ENCODE results near the gene PPP5C. TPM values are rescaled to one million over a fixed set of nuclear protein-coding genes. Genes with fewer than 3 reads are reported as not detected.

PPP5C gene
- total RNA-seq, 1 donor from 2014 or later, result 57.7 TPM

DNA sequence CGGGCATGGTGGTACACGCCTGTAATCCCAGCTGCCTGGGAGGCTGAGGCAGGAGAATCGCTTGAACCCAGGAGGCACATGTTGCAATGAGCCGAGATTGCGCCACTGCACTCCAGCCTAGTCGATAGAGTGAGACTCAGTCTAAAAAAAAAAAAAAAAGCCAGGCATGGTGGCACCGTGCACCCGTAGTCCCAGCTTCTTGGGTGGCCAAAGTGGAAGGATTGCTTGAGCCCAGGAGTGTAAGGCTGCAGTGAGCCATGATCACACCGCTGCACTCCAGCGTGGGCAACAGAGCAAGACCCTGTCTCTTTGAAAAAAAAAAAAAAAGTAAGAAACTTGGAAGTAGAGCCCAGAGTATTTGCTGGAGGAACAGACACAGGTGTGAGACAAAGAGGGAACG, 38.7 kb downstream of the PPP5C start:
- H3K9me3 Mint-ChIP-seq, result no peaks in the 10 kb centered on the region
- ChIA-PET CTCF (no interaction called here), POLR2A (no interaction called here)
- H3K4me3 Mint-ChIP-seq, result no peak overlapping the region
- peaks cover 87% of the 10 kb centered on the region for H3K36me3 Mint-ChIP-seq (ENCODE audit: low read depth)
- ATAC-seq (ENCODE audit: low read depth), result no peak
- DNase-seq, result no peak
- H3K4me1 Mint-ChIP-seq, result no peaks in the 10 kb centered on the region
- TF ChIP-seq, protein P1, sequence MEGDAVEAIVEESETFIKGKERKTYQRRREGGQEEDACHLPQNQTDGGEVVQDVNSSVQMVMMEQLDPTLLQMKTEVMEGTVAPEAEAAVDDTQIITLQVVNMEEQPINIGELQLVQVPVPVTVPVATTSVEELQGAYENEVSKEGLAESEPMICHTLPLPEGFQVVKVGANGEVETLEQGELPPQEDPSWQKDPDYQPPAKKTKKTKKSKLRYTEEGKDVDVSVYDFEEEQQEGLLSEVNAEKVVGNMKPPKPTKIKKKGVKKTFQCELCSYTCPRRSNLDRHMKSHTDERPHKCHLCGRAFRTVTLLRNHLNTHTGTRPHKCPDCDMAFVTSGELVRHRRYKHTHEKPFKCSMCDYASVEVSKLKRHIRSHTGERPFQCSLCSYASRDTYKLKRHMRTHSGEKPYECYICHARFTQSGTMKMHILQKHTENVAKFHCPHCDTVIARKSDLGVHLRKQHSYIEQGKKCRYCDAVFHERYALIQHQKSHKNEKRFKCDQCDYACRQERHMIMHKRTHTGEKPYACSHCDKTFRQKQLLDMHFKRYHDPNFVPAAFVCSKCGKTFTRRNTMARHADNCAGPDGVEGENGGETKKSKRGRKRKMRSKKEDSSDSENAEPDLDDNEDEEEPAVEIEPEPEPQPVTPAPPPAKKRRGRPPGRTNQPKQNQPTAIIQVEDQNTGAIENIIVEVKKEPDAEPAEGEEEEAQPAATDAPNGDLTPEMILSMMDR (IDR thresholded peaks at IDR 0.05), result no peak
- no peaks in the 10 kb centered on the region for H3K27me3 Mint-ChIP-seq
- H3K27ac Mint-ChIP-seq, result no peak overlapping the region
- intact Hi-C loops (cut with micrococcal nuclease), result no loop called here

DNA sequence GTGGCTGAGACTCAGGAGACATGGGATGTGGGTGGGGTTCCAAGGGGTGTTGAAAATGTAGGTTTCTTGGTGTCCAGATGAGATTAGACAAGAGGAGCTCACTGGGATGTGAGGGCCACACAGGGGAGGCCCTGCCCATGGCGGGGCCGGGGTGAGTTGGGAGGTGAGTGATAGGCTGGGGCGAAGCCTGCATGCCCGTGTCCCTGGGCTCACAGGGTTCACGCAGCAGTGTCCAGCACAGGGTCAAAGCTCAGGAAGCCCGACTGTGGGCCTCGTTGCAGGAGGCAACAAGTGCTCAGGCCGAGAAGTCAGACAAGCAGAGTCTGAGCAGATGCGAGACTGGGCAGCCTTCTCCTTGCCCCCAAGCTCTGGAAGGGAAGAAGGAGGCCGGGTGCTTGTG, 39.3 kb downstream of the PPP5C start:
- Mint-ChIP-seq H3K27me3 (no peaks in the 10 kb centered on the region), H3K4me1 (no peaks in the 10 kb centered on the region), H3K4me3 (no peak overlapping the region), H3K27ac (no peak overlapping the region), H3K9me3 (no peaks in the 10 kb centered on the region), H3K36me3 (ENCODE audit: low read depth) (peaks cover 86% of the 10 kb centered on the region)
- TF ChIP-seq, protein P1 (IDR thresholded peaks at IDR 0.05), result no peak
- DNase-seq (no peak), ATAC-seq (ENCODE audit: low read depth) (no peak)
- POLR2A ChIA-PET, result no interaction called here
- CTCF ChIA-PET, result no interaction called here
- intact Hi-C loops (cut with micrococcal nuclease), result no loop called here

DNA sequence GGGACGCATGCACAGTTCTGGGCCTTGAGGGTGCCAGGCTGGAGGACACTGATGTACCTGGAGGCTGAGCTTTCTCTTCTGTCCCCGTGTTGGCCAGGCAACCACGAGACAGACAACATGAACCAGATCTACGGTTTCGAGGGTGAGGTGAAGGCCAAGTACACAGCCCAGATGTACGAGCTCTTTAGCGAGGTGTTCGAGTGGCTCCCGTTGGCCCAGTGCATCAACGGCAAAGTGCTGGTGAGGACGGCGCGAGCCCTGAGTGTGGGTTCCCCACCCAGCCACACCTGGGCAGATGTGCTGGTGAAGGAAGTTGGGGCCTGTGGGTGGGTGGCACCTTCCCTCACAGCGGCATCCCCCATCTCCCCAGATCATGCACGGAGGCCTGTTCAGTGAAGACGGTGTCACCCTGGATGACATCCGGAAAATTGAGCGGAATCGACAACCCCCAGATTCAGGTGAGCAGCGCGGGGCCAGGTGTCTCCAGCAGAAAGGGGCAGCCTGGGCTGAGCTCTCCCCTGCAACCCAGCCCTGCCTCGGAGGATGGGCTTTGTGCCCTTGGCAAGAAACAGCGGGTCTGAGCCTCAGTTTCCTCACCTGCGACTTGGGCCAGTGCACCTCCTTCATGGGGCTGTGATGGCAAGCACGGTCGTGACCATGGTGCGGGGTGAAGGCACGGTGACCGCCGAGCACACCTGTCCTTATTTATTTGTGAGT, 40.3 kb downstream of the PPP5C start:
- Mint-ChIP-seq H3K27ac (no peak overlapping the region), H3K4me3 (no peak overlapping the region), H3K4me1 (no peaks in the 10 kb centered on the region), H3K27me3 (no peaks in the 10 kb centered on the region), H3K36me3 (ENCODE audit: low read depth) (peaks cover 83% of the 10 kb centered on the region), H3K9me3 (no peaks in the 10 kb centered on the region)
- CTCF ChIA-PET, result no interaction called here
- ATAC-seq (ENCODE audit: low read depth), result no peak
- TF ChIP-seq, protein P1 (IDR thresholded peaks at IDR 0.05), result no peak
- intact Hi-C loops (cut with micrococcal nuclease), result no loop called here
- POLR2A ChIA-PET, result no interaction called here
- no peak for DNase-seq

DNA sequence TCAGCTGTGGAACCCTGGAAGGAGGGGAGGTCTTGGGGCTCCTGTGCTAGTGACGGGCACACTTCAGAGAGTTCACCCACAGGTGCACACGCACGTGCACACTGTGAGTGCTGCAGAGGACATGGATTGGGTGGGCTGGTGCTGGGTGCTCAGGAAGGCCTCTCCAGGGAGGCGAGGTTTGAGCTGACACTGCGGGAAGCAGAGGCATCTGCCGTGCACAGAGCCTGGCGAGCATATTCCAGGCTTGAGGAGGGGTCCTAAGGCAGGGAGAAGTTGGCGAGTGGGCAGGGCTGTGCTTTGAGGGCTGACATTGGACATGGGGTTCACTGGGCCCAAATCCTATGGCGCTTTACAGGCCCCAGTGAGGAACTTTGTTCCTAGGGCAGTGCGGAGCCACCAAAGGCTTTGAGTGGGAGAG, 40.8 kb downstream of the PPP5C start:
- no peaks in the 10 kb centered on the region for H3K27me3 Mint-ChIP-seq

DNA sequence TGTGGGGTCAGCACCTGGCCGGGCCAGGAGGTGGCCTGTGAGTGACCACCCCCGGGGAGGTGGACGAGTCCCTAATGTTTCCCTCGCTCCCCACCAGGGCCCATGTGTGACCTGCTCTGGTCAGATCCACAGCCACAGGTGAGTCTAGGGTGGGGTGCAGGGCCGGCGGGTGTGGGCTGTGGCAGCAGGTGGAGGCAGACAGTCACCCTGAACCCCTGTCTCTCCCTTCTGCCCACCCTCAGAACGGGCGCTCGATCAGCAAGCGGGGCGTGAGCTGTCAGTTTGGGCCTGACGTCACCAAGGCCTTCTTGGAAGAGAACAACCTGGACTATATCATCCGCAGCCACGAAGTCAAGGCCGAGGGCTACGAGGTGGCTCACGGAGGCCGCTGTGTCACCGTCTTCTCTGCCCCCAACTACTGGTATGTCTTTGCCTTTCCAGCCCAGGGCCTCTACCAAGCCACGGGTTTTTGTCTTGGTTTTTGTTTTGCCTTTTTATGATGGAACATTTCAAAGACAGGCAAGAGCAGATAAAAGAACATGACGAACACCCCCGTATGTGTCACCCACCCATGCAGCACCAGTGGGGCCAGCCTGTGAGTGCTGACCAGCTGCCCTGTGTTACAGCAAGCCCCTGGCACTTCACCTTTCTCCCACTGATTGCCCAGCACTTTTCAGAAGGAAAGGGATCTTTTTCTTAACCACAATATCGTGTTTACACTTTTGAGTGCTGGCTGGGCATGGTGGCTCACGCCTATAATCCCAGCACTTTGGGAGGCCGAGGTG, 41.6 kb downstream of the PPP5C start:
- no peaks in the 10 kb centered on the region for H3K4me1 Mint-ChIP-seq
- ATAC-seq (ENCODE audit: low read depth) (no peak), DNase-seq (no peak)
- H3K36me3 Mint-ChIP-seq (ENCODE audit: low read depth), result peaks cover 82% of the 10 kb centered on the region
- H3K9me3 Mint-ChIP-seq, result no peaks in the 10 kb centered on the region
- TF ChIP-seq, protein P1 (IDR thresholded peaks at IDR 0.05), result no peak
- intact Hi-C loops (cut with micrococcal nuclease), result no loop called here
- ChIA-PET CTCF (no interaction called here), POLR2A (no interaction called here)
- no peaks in the 10 kb centered on the region for H3K27me3 Mint-ChIP-seq
- no peak overlapping the region for H3K4me3 Mint-ChIP-seq
- no peak overlapping the region for H3K27ac Mint-ChIP-seq

More for the DNA sequence above, 40.8 kb downstream of the PPP5C start:
- Mint-ChIP-seq H3K27ac (no peak overlapping the region), H3K4me3 (no peak overlapping the region), H3K9me3 (no peaks in the 10 kb centered on the region), H3K36me3 (ENCODE audit: low read depth) (peaks cover 83% of the 10 kb centered on the region), H3K4me1 (no peaks in the 10 kb centered on the region)
- CTCF ChIA-PET, result no interaction called here
- intact Hi-C loops (cut with micrococcal nuclease), result no loop called here
- TF ChIP-seq, protein P1 (IDR thresholded peaks at IDR 0.05), result no peak
- DNase-seq (no peak), ATAC-seq (ENCODE audit: low read depth) (no peak)
- POLR2A ChIA-PET, result no interaction called here
